ENCODE data around the gene TEX36.
A peak's percentile ranks its signal among the peaks of the same experiment; 100 is the strongest.
"Not testable (repeated sequence)": the region's sequence is repeated elsewhere in the genome, so short reads cannot be mapped to it uniquely, and the experiment has no call there.

TEX36 gene, protein sequence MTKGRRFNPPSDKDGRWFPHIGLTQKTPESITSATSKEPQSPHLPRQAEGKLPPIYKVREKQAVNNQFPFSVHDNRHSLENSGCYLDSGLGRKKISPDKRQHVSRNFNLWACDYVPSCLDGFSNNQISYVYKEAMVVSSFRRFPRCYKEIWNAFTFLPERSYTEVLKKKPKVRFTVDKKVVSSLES

DNA sequence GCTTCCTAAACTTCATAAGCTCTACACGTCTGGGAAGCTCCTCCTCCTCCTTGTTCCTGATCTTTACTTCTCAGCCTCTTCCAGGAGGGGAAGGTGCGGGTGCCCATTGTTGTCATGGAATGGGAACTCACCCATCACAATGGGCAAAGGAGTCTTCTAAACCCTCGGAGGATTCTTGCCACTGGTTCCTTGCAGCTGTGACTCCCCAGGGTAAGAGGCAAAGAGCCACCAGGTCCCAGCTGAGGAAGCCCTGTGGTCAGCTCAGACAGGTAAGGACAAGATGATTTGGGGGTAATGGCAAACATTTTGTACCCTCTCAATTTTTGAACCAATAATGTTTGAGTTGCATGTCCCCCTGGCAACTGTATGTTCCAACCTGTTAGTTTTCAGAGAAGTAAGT, at the start of gene TEX36:
Gene TEX36 (minus strand): TSS at position 101 of the 400 bp plus-strand sequence. CDS start 174 bp downstream, outside the sequence.
- no peak for DNase-seq

DNA sequence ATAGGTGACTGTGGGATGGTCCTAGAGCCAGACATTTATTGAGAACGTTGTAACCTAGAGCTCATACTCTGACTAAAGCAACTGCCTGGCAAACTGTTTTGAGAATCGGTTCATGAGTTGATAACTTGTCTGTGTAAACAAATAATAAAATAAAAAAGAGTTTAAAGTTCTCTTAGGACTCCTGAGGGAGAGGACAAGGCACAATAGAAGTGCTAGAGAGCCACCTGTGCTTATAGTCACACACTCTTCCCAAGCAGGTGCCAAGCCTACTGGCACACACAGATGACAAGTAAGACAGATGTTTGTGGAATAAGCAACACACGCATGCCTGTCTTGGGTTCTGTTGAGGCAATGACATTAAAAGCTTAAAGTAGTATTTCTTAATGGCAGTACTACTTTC, 44.5 kb upstream of the TEX36 start:
- DNase-seq: no peak

DNA sequence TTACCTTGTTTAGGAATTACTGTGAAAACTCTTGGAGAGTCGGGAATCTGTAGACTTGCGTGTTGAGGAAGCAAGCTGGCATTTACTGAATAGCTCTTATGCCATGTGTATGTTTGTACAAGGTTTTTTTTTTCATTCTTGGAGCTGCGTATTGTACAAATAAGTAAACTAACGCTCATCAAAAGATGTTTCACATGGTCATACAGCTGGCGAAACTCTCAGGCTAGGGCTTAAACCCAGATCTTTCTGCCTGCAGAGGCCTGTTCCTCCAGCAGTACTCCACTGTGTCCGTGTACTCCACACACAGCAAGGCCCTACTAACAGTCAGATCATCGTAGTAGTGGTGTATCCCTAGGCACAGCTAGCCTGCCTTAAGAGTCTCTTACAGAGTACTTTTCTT, 44.0 kb upstream of the TEX36 start:
- no peak for DNase-seq

DNA sequence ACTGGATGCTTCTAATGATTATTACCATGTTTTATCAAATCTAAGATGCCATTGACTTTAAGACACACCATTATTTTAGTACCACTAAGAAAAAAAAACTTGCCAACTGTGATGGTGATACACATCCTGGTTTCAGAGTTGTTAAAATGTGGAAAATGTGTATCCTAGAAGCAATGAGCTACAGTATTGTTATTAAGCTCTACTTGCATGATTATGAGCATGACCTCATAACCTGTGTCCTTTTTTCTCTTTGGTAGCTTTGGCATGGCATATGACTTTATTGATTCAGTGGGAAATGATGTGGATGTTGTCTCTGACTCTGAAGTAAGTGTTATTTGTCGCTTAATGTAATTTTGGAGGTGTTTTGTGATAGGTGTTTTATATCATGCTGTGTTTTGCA, 39.8 kb upstream of the TEX36 start:
- no peak for DNase-seq

DNA sequence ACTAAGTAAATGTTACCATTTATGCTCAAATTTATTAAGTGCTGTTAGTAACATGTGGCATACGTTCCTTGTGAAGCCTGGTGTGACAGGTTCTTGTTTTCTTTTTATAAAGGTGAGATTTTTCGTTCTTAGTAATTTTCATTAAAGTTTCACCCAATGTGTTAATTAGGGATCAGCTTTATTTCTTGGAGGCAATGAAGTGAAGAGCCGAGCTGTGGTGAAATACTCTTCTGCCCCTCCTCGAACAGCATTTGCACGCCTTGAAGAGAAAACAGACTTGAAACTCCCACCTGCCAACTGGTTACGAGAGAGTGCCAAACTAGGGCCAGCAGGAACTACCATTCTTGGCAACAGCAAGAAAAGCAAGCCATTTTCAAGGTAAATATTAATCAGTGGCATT, 38.1 kb upstream of the TEX36 start:
- no peak for DNase-seq

DNA sequence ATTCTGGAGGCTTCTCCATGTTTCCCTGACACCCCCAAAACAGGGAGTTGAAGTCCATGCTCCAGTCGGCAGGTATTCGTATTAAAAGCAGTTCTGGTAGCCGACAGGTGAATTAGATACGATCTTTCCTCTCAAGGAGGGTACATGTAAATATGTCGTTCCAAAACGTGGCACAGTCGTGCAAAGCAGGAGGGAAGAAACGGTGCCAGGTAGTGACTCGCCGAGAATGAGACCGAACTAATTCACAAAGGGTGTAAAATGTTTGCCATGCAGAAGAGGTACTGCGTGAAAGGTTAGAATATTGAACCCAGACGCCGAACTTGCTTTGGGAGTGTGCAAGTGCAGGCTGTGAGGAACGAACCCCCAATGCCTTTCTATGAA, 37.0 kb upstream of the TEX36 start:
- DNase-seq: peak; percentile 9

DNA sequence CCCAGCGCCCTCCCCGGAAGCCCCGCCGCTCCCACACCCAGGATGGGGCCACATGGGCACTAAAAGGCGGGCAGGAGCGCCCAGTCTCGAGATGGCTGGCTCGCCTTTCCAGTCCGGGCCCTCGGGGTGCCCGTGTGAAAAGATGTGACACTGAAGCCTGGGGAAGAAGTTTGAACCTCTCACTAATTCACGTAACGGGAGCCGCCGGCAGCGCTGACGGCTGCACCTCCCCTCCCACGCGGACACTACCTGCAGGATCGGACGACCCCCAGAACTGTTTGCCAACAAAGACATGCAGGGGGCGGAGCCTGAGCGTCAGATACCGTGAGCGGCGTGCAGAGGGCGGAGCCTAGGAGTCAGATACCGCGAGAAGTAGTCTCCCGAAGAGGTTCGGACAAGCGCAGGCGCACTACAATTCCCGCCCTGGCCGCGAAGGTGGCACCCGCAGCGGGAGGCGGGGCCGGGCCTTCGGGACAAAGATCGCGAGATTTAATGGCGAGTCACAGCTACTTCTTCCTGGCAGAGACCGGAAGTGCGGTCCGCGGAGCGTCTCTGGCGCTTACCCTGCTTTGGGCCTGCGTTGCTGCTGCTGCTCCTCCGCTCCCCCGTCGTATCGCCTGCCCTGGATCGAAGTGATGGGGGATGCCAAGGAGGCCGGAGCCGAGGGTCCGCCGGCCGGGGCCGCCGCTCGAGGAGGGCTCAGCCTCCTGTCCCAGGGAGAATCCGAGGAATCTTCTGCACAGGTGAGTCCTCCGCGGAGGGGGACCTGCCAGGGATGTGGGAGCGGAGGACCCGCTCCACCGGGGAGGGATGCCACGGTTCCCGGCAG, 36.4 kb upstream of the TEX36 start, which contains the start of gene EDRF1:
Gene EDRF1 (plus strand): TSS at position 537 of the 829 bp plus-strand sequence. CDS start 99 bp downstream, at position 636.
- DNase-seq: peak; percentile 98

DNA sequence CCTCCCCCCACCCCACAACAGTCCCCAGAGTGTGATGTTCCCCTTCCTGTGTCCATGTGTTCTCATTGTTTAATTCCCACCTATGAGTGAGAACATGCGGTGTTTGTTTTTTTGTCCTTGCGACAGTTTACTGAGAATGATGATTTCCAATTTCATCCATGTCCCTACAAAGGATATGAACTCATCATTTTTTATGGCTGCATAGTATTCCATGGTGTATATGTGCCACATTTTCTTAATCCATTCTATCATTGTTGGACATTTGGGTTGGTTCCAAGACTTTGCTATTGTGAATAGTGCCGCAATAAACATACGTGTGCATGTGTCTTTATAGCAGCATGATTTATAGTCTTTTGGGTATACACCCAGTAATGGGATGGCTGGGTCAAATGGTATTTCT, 31.8 kb upstream of the TEX36 start:
- DNase-seq: not testable (repeated sequence)

DNA sequence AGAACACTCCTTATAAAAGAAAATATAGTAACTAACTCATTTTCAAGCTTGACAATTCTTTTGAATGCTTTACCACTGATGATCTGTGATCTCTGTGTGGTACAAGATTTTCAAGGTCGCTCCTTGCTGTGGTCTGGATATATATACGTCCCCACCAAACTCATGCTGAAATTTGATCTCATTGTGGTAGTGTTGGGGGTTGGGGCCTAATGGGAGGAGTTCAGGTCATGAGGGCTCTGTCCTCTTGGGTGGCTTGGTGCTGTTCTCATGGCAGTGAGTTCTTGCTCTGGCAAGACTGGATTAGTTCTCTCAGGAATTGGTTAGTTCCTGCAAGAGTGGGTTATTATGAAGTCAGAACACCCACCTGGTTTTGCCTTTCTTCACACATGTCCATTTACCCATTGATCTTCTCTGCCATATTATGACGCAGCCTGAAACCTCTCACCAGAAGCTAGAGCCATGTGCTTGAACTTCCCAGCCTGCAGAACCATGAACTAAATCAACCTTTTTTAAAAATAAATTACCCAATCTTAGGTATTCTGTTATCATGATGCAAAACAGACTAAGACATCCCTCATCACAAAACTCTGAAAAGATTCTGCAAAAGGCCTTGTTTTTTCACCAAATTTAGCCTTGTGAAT, 28.3 kb upstream of the TEX36 start:
- DNase-seq: no peak

DNA sequence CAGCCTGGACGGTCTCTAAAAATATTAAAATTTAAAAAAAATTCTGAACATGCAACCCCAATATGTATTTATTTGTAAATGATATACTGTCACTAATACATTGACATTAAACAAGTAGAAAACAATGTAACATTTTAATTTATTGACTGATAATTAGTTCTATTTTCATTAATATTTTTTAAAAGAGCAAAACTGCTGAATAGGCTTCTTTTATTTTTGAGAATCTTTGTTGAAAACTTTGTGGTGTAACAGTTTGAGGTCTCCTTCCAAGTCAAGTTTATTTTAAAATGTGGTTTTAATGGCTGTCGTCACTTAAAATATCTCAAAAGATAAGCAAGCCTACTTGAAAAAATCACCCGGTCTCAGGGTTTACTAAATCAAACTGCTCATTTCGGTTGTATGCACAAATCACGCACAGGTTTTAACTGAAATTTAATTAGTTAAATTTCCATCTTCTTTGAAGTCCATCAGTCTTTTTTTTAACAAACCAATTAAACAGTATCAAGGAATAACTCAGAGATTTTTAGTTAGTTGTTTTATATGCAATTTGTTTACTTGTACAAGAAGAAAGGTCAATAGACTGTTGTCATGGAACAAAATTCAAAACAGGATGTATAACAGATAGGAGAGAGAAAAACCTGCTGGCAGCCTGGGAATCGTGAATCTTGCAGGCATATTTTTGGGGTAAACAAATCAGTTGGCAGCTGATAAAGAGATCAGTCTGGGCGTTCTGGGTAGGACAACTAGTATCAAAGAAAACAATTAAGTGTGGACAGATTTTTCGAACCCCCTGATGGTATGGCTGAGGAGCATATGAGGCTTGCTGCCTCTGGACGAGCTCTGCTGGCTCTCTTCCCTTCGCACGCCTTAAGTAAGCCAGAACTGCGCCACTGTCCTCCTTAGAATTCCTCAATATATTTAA, 26.9 kb upstream of the TEX36 start:
- no peak for DNase-seq

DNA sequence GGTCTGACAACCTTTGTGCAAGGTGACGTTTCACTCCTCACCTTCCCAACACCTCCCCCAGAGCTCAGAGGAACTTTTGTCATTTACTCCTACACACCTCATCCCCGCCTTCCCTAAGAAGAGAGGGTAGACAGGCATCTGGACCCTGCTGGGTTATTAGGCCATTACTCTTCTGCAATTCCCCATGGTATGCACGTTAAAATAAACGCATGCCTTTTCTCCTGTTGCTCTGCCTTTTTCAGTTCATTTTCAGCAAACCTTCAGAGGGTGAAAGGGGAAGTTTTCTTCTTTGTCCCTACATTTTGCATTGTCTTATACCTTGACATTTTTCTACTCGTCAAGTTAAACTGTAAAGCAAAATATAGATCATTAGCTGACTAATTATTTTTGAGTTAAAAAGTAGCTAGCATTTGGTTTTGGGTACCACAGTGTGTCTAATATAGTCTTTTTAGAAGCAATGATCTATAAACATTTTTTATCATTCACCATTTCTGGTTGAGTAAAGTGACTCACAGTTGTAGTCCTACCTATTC, 26.1 kb upstream of the TEX36 start:
- no peak for DNase-seq

DNA sequence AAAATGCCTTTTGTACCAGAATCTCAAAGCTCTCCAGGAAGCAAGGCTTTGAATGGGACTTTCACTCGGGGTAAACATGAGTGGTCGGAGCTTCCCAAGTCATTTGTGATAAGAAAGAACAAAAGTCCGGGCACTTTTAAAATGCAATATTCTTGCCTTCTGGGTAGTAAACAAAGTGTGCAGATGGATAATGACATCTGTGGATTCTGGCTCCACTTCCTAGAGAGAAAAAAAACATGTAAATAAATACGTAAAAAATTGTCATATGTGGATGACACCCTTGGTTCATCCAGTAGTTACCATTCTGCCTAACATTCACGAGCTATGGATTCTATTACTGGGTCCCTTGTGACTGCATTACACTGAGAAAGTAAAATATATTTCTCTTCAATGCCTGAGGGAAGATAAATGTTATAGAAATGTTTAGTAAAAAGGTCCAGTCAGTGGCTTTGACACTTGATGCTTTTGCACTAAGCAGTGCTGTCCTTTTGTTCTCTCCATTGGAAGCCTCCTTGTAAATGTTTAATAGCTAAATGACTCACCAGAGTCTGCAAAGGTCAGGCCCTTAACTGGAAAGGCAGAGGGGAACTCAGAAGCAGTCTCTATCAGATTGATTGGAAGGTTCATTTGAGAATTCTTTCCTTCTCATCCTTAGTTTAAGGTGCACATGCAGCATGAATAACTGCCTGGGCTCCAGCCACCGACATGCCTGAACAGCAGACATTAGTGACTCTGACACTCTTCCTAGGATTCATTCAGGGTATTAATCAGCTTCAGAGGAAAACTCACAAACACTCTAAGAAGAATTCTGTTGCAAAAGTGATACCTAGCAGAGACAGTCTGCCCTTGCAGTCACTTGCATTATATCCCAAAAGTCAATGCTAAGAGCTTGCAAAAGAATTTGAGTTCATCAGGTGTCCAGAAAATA, 24.8 kb upstream of the TEX36 start:
- no peak for DNase-seq

DNA sequence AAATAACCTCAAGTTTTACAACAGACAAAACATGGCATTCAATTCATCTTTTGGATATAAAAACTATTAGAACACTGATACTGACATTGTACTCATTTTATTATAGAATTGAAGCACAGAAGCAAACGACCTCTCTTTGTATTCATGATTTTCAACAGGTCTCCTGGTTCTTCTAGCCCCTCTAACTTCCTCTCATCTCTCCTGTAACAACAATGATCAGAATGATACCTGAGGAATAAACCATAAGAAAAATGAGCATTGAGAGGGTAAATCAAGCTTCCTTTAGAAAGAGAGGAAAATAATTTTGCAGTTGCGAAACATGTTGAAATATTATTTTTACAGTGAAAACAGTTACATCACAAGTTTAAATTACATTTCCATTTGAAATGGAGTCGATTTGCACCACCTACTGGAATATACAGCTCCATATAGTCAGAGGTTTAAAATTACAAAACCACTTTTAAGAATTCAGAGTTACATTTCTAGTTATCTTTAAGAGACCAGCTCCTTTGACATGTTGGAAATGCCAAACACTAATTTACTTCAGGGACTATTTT, 17.5 kb upstream of the TEX36 start:
- DNase-seq: no peak

DNA sequence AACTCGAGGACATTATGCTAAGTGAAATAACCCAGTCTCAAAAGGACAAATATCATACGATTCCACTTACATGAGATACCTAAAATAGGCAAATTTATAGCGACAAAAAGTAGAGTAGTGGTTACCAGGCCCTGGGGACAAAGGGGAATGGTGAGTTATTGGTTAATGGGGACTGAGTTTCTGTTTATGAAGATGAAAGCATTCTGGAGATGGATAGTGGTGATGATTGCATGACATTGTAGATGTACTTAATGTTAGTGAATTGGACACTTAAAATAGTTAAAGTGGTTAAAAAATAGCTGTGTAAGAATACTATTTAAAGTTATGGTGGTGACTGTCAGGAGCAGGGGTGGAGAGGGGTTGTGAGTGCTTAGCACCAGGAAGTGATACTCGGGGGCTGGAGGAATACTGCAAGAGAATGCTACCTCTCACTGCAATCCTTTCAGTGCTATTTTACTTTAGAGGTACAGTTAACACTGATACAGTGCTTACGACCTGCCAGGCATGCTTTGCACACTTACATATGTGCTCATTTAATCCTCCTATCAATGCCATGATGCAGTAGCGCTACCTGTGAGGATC, 16.7 kb upstream of the TEX36 start:
- no peak for DNase-seq

DNA sequence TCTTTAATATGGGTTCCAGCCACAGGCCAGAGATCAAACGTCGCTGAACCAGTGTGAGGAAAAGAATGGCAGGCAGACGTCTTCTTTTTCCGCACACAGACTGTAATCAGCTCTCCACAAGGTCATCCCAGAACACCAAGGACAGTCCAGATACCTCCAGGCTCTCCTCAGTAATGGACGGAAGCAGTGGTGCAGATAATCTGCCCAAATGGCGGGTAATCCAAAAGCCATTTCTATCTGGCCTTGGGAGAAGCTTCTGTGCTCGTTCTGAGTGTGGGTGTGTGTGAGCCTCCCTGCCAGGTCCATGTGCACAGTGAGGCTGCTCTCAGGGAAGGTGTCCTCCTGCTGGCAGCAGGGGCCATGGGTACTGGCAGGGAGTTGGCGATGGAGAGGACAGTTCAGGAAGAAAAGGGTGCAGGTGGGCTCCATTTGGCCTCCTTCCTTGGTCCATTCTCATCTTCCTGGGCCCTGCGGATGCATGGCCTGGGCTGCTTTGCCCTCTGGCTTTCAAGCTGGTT, 15.6 kb upstream of the TEX36 start:
- no peak for DNase-seq

DNA sequence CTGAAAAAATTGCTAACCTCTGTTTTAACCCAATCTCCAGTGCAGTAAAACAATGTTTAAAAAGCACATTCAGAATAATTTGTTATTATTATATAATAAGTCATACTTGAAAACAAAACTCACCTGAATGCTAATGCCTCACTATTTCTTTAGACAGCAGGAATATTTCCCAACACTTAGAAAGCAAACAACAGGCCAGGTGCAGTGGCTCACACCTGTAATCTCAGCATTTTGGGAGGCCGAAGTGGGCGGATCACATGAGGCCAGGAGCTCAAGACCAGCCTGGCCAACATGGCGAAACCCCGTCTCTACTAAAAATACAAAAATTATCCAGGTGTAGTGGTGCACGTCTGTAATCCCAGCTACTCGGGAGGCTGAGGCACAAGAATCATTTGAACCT, 13.9 kb upstream of the TEX36 start:
- not testable (repeated sequence) for DNase-seq

DNA sequence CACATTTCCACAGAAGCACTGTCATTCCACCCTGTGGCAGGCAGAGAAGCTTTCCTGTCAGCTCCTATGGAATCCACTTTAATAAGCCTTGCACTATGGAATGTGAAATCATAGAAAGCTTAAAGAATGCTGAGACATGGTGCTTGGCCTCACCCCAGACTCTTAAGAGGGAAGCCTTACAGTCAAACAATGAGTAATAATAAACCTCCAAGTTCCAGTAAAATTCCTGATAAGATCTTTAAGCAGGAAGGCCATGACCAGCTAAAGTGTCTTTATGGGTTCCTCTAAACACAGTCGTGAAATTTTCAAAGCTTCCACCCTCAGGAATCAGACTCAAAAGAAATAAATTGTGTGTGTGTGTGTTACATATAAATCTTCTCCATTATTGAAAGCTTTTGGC, 11.9 kb upstream of the TEX36 start:
- no peak for DNase-seq

DNA sequence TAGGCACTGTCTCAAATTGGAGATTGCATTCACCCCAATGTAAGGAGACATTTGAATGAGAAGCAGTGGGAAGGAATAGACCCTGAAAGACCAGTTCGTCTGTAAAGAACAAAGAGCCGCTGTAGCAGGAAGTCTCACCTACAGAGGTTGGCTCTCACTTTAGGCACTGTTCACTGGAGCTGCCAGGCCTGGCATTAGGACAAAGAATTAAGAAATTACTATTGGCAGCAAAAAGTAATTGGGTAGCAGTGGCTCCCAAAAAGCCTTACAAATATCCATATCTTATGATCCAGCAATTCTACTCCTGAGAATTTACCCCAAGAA, 10.5 kb upstream of the TEX36 start:
- DNase-seq: no peak

DNA sequence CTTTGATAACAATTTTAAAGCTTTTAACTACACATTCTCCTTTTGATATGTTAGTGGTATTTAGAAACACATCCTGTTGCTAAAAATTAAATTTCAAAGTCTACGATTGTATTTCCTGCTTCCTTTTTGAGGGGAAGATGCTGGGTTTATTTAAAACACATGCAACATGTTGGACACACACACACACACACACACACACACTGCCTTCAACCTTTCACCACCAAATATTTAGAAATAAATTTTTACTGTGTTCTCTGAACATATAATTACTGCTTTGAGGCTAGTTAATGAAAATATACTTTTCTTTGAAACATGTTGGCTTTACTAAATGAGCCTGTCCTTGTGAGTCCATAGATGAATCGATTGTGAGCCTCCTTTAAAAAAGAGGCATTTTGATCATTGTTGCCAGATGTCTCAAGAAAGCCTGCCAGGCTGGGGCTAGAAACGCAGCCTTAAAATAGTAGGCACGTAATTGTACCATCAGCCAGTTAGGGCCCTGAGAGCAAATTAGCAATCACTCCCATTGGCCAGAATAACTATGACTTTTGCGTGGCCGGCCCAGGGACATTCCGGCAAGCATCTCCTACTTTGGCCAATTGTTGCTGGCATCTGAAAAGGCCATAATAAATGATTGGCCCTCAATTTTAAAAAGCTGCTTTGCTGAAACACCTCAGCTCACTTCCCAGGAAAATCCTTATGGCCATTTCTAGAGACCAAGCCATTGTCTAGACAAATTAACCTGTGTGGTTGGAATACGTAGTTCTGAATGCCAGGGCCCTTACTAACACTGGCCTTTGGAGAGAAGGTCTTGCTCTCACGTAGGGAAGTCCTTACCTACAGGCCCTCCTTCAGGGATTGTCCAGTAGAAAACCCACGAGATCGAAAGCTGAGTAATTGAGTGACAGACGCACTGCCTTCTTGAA, 9.9 kb upstream of the TEX36 start:
- no peak for DNase-seq

DNA sequence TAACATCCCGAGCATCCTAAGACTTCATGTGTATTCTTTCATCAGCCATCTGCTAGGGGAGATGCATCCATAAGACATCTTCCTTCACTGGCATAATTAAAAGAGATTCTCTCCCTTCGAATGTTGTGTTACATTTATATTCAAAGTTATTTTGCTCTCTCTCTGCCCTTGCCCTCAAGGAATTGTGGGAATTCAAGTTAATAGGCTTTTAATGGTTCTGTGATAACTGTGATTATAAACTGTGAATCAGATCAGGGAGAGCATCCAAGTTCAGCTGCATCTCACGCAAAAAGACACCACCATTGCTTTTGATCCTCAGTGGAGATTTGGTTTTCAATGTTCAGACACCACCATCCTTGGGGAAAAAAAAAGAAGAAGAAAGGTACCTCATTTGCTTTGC, 9.2 kb upstream of the TEX36 start:
- DNase-seq: no peak
